PC-3 (cell line): ENCODE data around the gene MTPN. TPM values are rescaled to one million over a fixed set of nuclear protein-coding genes. Genes with fewer than 3 reads are reported as not detected.

ENCODE experiments used
- ATAC-seq: fragments of 200-7000 bp; cut with Tn5 transposase; 2 replicates; pipeline ENCODE4 v1.9.1; 2020; ENCODE audit warnings: mild to moderate bottlenecking, moderate library complexity
- BruUV-seq: library from RNA; stranded (reverse); fragments of 400-500 nt; replicated peaks from 2 replicates; lab custom pipeline; 2021; lab: Mats Ljungman, UMichigan
- CTCF ChIA-PET: fragments of 300-600 bp; sonication (Branson Sonifier 250); formaldehyde crosslinking; loops from one replicate; lab custom pipeline; 2022; ENCODE audit warnings: antibody characterized with exemption; lab: Charles Lee
- POLR2A ChIA-PET: fragments of 300-600 bp; sonication (Branson Sonifier 250); formaldehyde crosslinking; loops from one replicate; lab custom pipeline; 2022; ENCODE audit warnings: antibody characterized with exemption; ENCODE audit not compliant: unreplicated experiment; lab: Charles Lee
- DNase-seq: peaks from one replicate; pipeline ENCODE4 v3.0.0-alpha.2; 2015
- H2AFZ ChIP-seq: fragments of 300-600 bp; sonication (generic); 2 replicates; pipeline ENCODE4 v1.6.0; 2016; ENCODE audit warnings: antibody characterized with exemption, low read length
- H3F3A ChIP-seq: fragments of 300-600 bp; sonication (generic); one replicate; pipeline ENCODE4 v1.6.0; 2017; ENCODE audit warnings: antibody characterized with exemption, low read length, control low read depth, mild to moderate bottlenecking; ENCODE audit not compliant: unreplicated experiment
- H3K27ac ChIP-seq: fragments of 300-600 bp; sonication (generic); 2 replicates; pipeline ENCODE4 v1.5.1; 2016; ENCODE audit warnings: mild to moderate bottlenecking, low read length
- H3K27me3 ChIP-seq: fragments of 300-600 bp; sonication (generic); 2 replicates; pipeline ENCODE4 v1.6.1; 2016; ENCODE audit warnings: low read length, mixed read lengths
- H3K36me3 ChIP-seq: fragments of 300-600 bp; sonication (generic); 2 replicates; pipeline ENCODE4 v1.6.1; 2016; ENCODE audit warnings: low read depth, mixed run types, low read length, mixed read lengths
- H3K4me1 ChIP-seq: fragments of 300-600 bp; sonication (generic); 2 replicates; pipeline ENCODE4 v1.5.1; 2016; ENCODE audit warnings: low read length; ENCODE audit not compliant: insufficient read depth
- H3K4me2 ChIP-seq: fragments of 300-600 bp; sonication (generic); 2 replicates; pipeline ENCODE4 v1.6.0; 2016; ENCODE audit warnings: low read length
- H3K4me3 ChIP-seq: fragments of 300-600 bp; sonication (generic); 2 replicates; pipeline ENCODE4 v1.5.1; 2016; ENCODE audit warnings: mild to moderate bottlenecking, low read length, mixed read lengths
- H3K79me2 ChIP-seq: fragments of 300-600 bp; sonication (generic); 2 replicates; pipeline ENCODE4 v1.6.1; 2017; ENCODE audit warnings: low read length, mixed read lengths
- H3K9ac ChIP-seq: fragments of 300-600 bp; sonication (generic); 2 replicates; pipeline ENCODE4 v1.6.0; 2016; ENCODE audit warnings: mild to moderate bottlenecking, low read length
- H3K9me2 ChIP-seq: fragments of 300-600 bp; sonication (generic); replicated peaks from 2 replicates; pipeline ENCODE4 v1.6.1; 2016; ENCODE audit warnings: mixed run types, low read length, mixed read lengths
- H3K9me3 ChIP-seq: fragments of 300-600 bp; sonication (generic); 2 replicates; pipeline ENCODE4 v1.6.1; 2016; ENCODE audit warnings: low read length, mixed read lengths
- H4K20me1 ChIP-seq: fragments of 300-600 bp; sonication (generic); 2 replicates; pipeline ENCODE4 v1.6.1; 2016; ENCODE audit warnings: low read length, mixed read lengths
- CTCF ChIP-seq: fragments of 300-600 bp; sonication (generic); conservative IDR thresholded peaks from 2 replicates; pipeline ENCODE4 v1.5.1; 2017; ENCODE audit warnings: antibody characterized with exemption, low read depth, mild to moderate bottlenecking, low read length
- EZH2 ChIP-seq: fragments of 300-600 bp; sonication (generic); IDR thresholded peaks from one replicate; pipeline ENCODE4 v1.6.1; 2017; ENCODE audit warnings: antibody characterized with exemption, mild to moderate bottlenecking, low read length; ENCODE audit not compliant: unreplicated experiment
- EZH2phosphoT487 ChIP-seq: fragments of 300-600 bp; sonication (generic); IDR thresholded peaks from 2 replicates; pipeline ENCODE4 v1.6.1; 2018; ENCODE audit warnings: mild to moderate bottlenecking, antibody characterized with exemption, low read length, borderline replicate concordance
- intact Hi-C: fragments of 100-400 bp; cut with micrococcal nuclease; formaldehyde crosslinking; loops from 2 replicates; pipeline ENCODE4 v1.9.0; 2023
- total RNA-seq: library from RNA; depleted of rRNA; stranded (reverse); fragments of >200 nt; gene quantifications from 2 replicates; pipeline ENCODE4 v1.2.3, GENCODE V29; 2014

MTPN gene
- total RNA-seq, 1 experiment from 2014 or later: 96.0 TPM

GRCh38 chr7:135934651-135935050 is 42.5 kb downstream of the MTPN start:
- ChIA-PET POLR2A (no interaction called here), CTCF (interaction anchor here (0.5 kb wide), 1 partner anchor 11 kb away, joined by 3 read pairs; no protein-coding TSS in a partner anchor)
- intact Hi-C loops: no loop called here
- H3K4me3 ChIP-seq: no peak overlapping the region
- no peaks in the 10 kb centered on the region for H3K27me3 ChIP-seq
- no peak overlapping the region for H3K27ac ChIP-seq
- H2AFZ ChIP-seq: no peak overlapping the region
- no TSS peak for BruUV-seq
- H3K9ac ChIP-seq: no peak overlapping the region
- H3K4me2 ChIP-seq: no peak overlapping the region
- H3K4me1 ChIP-seq: no peaks in the 10 kb centered on the region
- H3K79me2 ChIP-seq: peaks cover 48% of the 10 kb centered on the region
- no peak for TF ChIP-seq EZH2phosphoT487
- no peak for TF ChIP-seq CTCF
- TF ChIP-seq EZH2: no peak
- no peaks in the 10 kb centered on the region for H4K20me1 ChIP-seq
- H3K9me3 ChIP-seq: no peaks in the 10 kb centered on the region
- ATAC-seq (no peak), DNase-seq (no peak)
- no peaks in the 10 kb centered on the region for H3F3A ChIP-seq
- no peaks in the 10 kb centered on the region for H3K9me2 ChIP-seq
- H3K36me3 ChIP-seq: peaks cover 2% of the 10 kb centered on the region; the same call in 1 of the 2 replicates

- no peak overlapping the region for H3K4me2 ChIP-seq
- ChIA-PET POLR2A (no interaction called here), CTCF (no interaction called here)
- ATAC-seq (no peak), DNase-seq (no peak)
- TF ChIP-seq EZH2phosphoT487 (no peak), CTCF (no peak), EZH2 (no peak)
- no peak overlapping the region for H3K27ac ChIP-seq
- no peak overlapping the region for H2AFZ ChIP-seq
- no peaks in the 10 kb centered on the region for H3K4me1 ChIP-seq
- peaks cover 6% of the 10 kb centered on the region; the same call in 1 of the 2 replicates for H3K36me3 ChIP-seq
- H3K4me3 ChIP-seq: no peak overlapping the region
- H3K27me3 ChIP-seq: no peaks in the 10 kb centered on the region
- no peaks in the 10 kb centered on the region for H4K20me1 ChIP-seq
- H3K9ac ChIP-seq: no peak overlapping the region
- H3F3A ChIP-seq: no peaks in the 10 kb centered on the region
- intact Hi-C loops: no loop called here
- no TSS peak for BruUV-seq
- H3K79me2 ChIP-seq: peaks cover 43% of the 10 kb centered on the region
- H3K9me2 ChIP-seq: no peaks in the 10 kb centered on the region
- no peaks in the 10 kb centered on the region for H3K9me3 ChIP-seq
Measured at GRCh38 chr7:135933509-135934188, 43.5 kb downstream of the MTPN start.

GRCh38 chr7:135932131-135932530 is 45.0 kb downstream of the MTPN start:
- ChIA-PET CTCF (no interaction called here), POLR2A (no interaction called here)
- H3F3A ChIP-seq: no peaks in the 10 kb centered on the region
- DNase-seq: no peak
- BruUV-seq: no TSS peak
- H3K27ac ChIP-seq: no peak overlapping the region
- intact Hi-C loops: no loop called here
- H3K36me3 ChIP-seq: peaks cover 6% of the 10 kb centered on the region; the same call in 1 of the 2 replicates
- H3K27me3 ChIP-seq: no peaks in the 10 kb centered on the region
- no peaks in the 10 kb centered on the region for H3K9me2 ChIP-seq
- no peak overlapping the region for H3K4me3 ChIP-seq
- H3K9ac ChIP-seq: no peak overlapping the region
- H4K20me1 ChIP-seq: no peaks in the 10 kb centered on the region
- H3K4me1 ChIP-seq: no peaks in the 10 kb centered on the region
- H3K79me2 ChIP-seq: peaks cover 34% of the 10 kb centered on the region
- no peak overlapping the region for H2AFZ ChIP-seq
- H3K9me3 ChIP-seq: no peaks in the 10 kb centered on the region
- no peak for TF ChIP-seq EZH2phosphoT487
- no peak for TF ChIP-seq EZH2
- no peak for TF ChIP-seq CTCF
- H3K4me2 ChIP-seq: no peak overlapping the region
- ATAC-seq: no peak
